ENCODE data around the gene PFDN4.

- TF ChIP-seq CTCF (IDR thresholded peaks at IDR 0.05) (no peak), POLR2A (IDR thresholded peaks at IDR 0.05) (no peak), EP300 (IDR thresholded peaks at IDR 0.05) (no peak)
Measured at GRCh38 chr20:54162378-54163009, 45.4 kb upstream of the PFDN4 start.

Measured in tibial nerve (tissue), 4 donors.